NOMO-1 (cell line): ENCODE results near the gene CA5A.
"Not testable (repeated sequence)": the region's sequence is repeated elsewhere in the genome, so short reads cannot be mapped to it uniquely, and the experiment has no call there.

Source experiments
- DNase-seq, 2 experiments: peaks; one replicate each; lab custom pipeline; 2025; ENCODE audit not compliant: unreplicated experiment in 2 of 2; lab: John Stamatoyannopoulos, UW

The CA5A gene

GRCh38 chr16:87949071-87949744 lies 12.9 kb upstream of the CA5A start:
- no peak for DNase-seq

- DNase-seq, result no peak
These were observed 12.4 kb upstream of the CA5A start for GRCh38 chr16:87948735-87949070.

GRCh38 chr16:87948119-87948545 lies 11.8 kb upstream of the CA5A start:
- DNase-seq, result peak; percentile 24 to 63

- DNase-seq, result no peak
These were observed 11.2 kb upstream of the CA5A start for GRCh38 chr16:87947356-87948118.

GRCh38 chr16:87946596-87947347 lies 10.4 kb upstream of the CA5A start:
- DNase-seq, result no peak

GRCh38 chr16:87945351-87946042 lies 9.2 kb upstream of the CA5A start:
- no peak for DNase-seq

- DNase-seq, result no peak
These were observed 6.4 kb upstream of the CA5A start for GRCh38 chr16:87942680-87943079.

- no peak for DNase-seq
These were observed 3.5 kb upstream of the CA5A start for GRCh38 chr16:87939562-87940423.

GRCh38 chr16:87938412-87938949 lies 2.2 kb upstream of the CA5A start:
- DNase-seq, result no peak

GRCh38 chr16:87937231-87937542 lies 858 bp upstream of the CA5A start:
- not testable (repeated sequence) for DNase-seq

- not testable (repeated sequence) for DNase-seq
These were observed 334 bp downstream of the CA5A start for GRCh38 chr16:87936016-87936374.

GRCh38 chr16:87934752-87935425 lies 1.4 kb downstream of the CA5A start:
- DNase-seq, result not testable (repeated sequence)

GRCh38 chr16:87933140-87933495 lies 3.2 kb downstream of the CA5A start:
- DNase-seq, result no peak

- not testable (repeated sequence) for DNase-seq
These were observed 3.7 kb downstream of the CA5A start for GRCh38 chr16:87932475-87933139.

- DNase-seq, result peak in 1 of 2 experiments; percentile 31
These were observed 4.8 kb downstream of the CA5A start for GRCh38 chr16:87931504-87931903.

GRCh38 chr16:87930456-87930855 lies 5.9 kb downstream of the CA5A start:
- no peak for DNase-seq

- DNase-seq, result no peak
These were observed 6.3 kb downstream of the CA5A start for GRCh38 chr16:87929986-87930385.

GRCh38 chr16:87927195-87927562 lies 9.2 kb downstream of the CA5A start:
- DNase-seq, result no peak
